PC-3 (cell line): Measurements from ENCODE around the gene PLCE1. TPM values are rescaled to one million over a fixed set of nuclear protein-coding genes. Genes with fewer than 3 reads are reported as not detected.

Experiments
- ATAC-seq: fragments of 200-7000 bp; cut with Tn5 transposase; 2 replicates; pipeline ENCODE4 v1.9.1; 2020; ENCODE audit warnings: mild to moderate bottlenecking, moderate library complexity
- BruUV-seq: library from RNA; stranded (reverse); fragments of 400-500 nt; replicated peaks from 2 replicates; lab custom pipeline; 2021; lab: Mats Ljungman, UMichigan
- CTCF ChIA-PET: fragments of 300-600 bp; sonication (Branson Sonifier 250); formaldehyde crosslinking; loops from one replicate; lab custom pipeline; 2022; ENCODE audit warnings: antibody characterized with exemption; lab: Charles Lee
- POLR2A ChIA-PET: fragments of 300-600 bp; sonication (Branson Sonifier 250); formaldehyde crosslinking; loops from one replicate; lab custom pipeline; 2022; ENCODE audit warnings: antibody characterized with exemption; ENCODE audit not compliant: unreplicated experiment; lab: Charles Lee
- DNase-seq: peaks from one replicate; pipeline ENCODE4 v3.0.0-alpha.2; 2015
- H2AFZ ChIP-seq: fragments of 300-600 bp; sonication (generic); 2 replicates; pipeline ENCODE4 v1.6.0; 2016; ENCODE audit warnings: antibody characterized with exemption, low read length
- H3F3A ChIP-seq: fragments of 300-600 bp; sonication (generic); one replicate; pipeline ENCODE4 v1.6.0; 2017; ENCODE audit warnings: antibody characterized with exemption, low read length, control low read depth, mild to moderate bottlenecking; ENCODE audit not compliant: unreplicated experiment
- H3K27ac ChIP-seq: fragments of 300-600 bp; sonication (generic); 2 replicates; pipeline ENCODE4 v1.5.1; 2016; ENCODE audit warnings: mild to moderate bottlenecking, low read length
- H3K27me3 ChIP-seq: fragments of 300-600 bp; sonication (generic); 2 replicates; pipeline ENCODE4 v1.6.1; 2016; ENCODE audit warnings: low read length, mixed read lengths
- H3K36me3 ChIP-seq: fragments of 300-600 bp; sonication (generic); 2 replicates; pipeline ENCODE4 v1.6.1; 2016; ENCODE audit warnings: low read depth, mixed run types, low read length, mixed read lengths
- H3K4me1 ChIP-seq: fragments of 300-600 bp; sonication (generic); 2 replicates; pipeline ENCODE4 v1.5.1; 2016; ENCODE audit warnings: low read length; ENCODE audit not compliant: insufficient read depth
- H3K4me2 ChIP-seq: fragments of 300-600 bp; sonication (generic); 2 replicates; pipeline ENCODE4 v1.6.0; 2016; ENCODE audit warnings: low read length
- H3K4me3 ChIP-seq: fragments of 300-600 bp; sonication (generic); 2 replicates; pipeline ENCODE4 v1.5.1; 2016; ENCODE audit warnings: mild to moderate bottlenecking, low read length, mixed read lengths
- H3K79me2 ChIP-seq: fragments of 300-600 bp; sonication (generic); 2 replicates; pipeline ENCODE4 v1.6.1; 2017; ENCODE audit warnings: low read length, mixed read lengths
- H3K9ac ChIP-seq: fragments of 300-600 bp; sonication (generic); 2 replicates; pipeline ENCODE4 v1.6.0; 2016; ENCODE audit warnings: mild to moderate bottlenecking, low read length
- H3K9me2 ChIP-seq: fragments of 300-600 bp; sonication (generic); replicated peaks from 2 replicates; pipeline ENCODE4 v1.6.1; 2016; ENCODE audit warnings: mixed run types, low read length, mixed read lengths
- H3K9me3 ChIP-seq: fragments of 300-600 bp; sonication (generic); 2 replicates; pipeline ENCODE4 v1.6.1; 2016; ENCODE audit warnings: low read length, mixed read lengths
- H4K20me1 ChIP-seq: fragments of 300-600 bp; sonication (generic); 2 replicates; pipeline ENCODE4 v1.6.1; 2016; ENCODE audit warnings: low read length, mixed read lengths
- CTCF ChIP-seq: fragments of 300-600 bp; sonication (generic); conservative IDR thresholded peaks from 2 replicates; pipeline ENCODE4 v1.5.1; 2017; ENCODE audit warnings: antibody characterized with exemption, low read depth, mild to moderate bottlenecking, low read length
- EZH2 ChIP-seq: fragments of 300-600 bp; sonication (generic); IDR thresholded peaks from one replicate; pipeline ENCODE4 v1.6.1; 2017; ENCODE audit warnings: antibody characterized with exemption, mild to moderate bottlenecking, low read length; ENCODE audit not compliant: unreplicated experiment
- EZH2phosphoT487 ChIP-seq: fragments of 300-600 bp; sonication (generic); IDR thresholded peaks from 2 replicates; pipeline ENCODE4 v1.6.1; 2018; ENCODE audit warnings: mild to moderate bottlenecking, antibody characterized with exemption, low read length, borderline replicate concordance
- intact Hi-C: fragments of 100-400 bp; cut with micrococcal nuclease; formaldehyde crosslinking; loops from 2 replicates; pipeline ENCODE4 v1.9.0; 2023
- total RNA-seq: library from RNA; depleted of rRNA; stranded (reverse); fragments of >200 nt; gene quantifications from 2 replicates; pipeline ENCODE4 v1.2.3, GENCODE V29; 2014

PLCE1 gene
- total RNA-seq, 1 experiment from 2014 or later = 11.4 TPM

GRCh38 chr10:94010116-94010515, 16.4 kb downstream of the PLCE1 start:
- Histone ChIP-seq H4K20me1 (no peaks in the 10 kb centered on the region), H3K9me2 (no peaks in the 10 kb centered on the region), H3K36me3 (peaks cover 14% of the 10 kb centered on the region), H2AFZ (no peak overlapping the region), H3K9ac (no peak overlapping the region), H3K9me3 (no peaks in the 10 kb centered on the region), H3F3A (peaks cover 3% of the 10 kb centered on the region), H3K27me3 (no peaks in the 10 kb centered on the region), H3K79me2 (peaks cover 57% of the 10 kb centered on the region), H3K27ac (peak overlapping the region; percentile 37; the same call in 1 of the 2 replicates), H3K4me3 (no peak overlapping the region), H3K4me1 (peaks cover 76% of the 10 kb centered on the region), H3K4me2 (no peak overlapping the region)
- TF ChIP-seq CTCF (no peak), EZH2 (no peak), EZH2phosphoT487 (no peak)
- no TSS peak for BruUV-seq
- ATAC-seq (no peak), DNase-seq (no peak)
- intact Hi-C loops = no loop called here
- POLR2A ChIA-PET = no interaction called here
- CTCF ChIA-PET = no interaction called here

- H3K9me2 ChIP-seq = no peaks in the 10 kb centered on the region
- no peaks in the 10 kb centered on the region for H3F3A ChIP-seq
- BruUV-seq = no TSS peak
- intact Hi-C loops = no loop called here
- ChIA-PET POLR2A (interaction anchor here (0.6 kb wide), 1 partner anchor 31 kb away, joined by 5 read pairs; no protein-coding TSS in a partner anchor), CTCF (no interaction called here)
- no peak overlapping the region for H3K4me3 ChIP-seq
- TF ChIP-seq CTCF (no peak), EZH2 (no peak), EZH2phosphoT487 (no peak)
- H3K27me3 ChIP-seq = no peaks in the 10 kb centered on the region
- H3K9me3 ChIP-seq = no peaks in the 10 kb centered on the region
- H3K4me1 ChIP-seq = peaks cover 68% of the 10 kb centered on the region
- DNase-seq (peak; percentile 61), ATAC-seq (peak; percentile 15)
- peaks cover 51% of the 10 kb centered on the region for H3K79me2 ChIP-seq
- no peak overlapping the region for H3K9ac ChIP-seq
- no peaks in the 10 kb centered on the region for H4K20me1 ChIP-seq
- H3K4me2 ChIP-seq = peak overlapping the region; percentile 38
- peaks cover 14% of the 10 kb centered on the region for H3K36me3 ChIP-seq
- H2AFZ ChIP-seq = no peak overlapping the region
- H3K27ac ChIP-seq = peak overlapping the region; percentile 37
Observed at GRCh38 chr10:94010886-94011285, 17.2 kb downstream of the PLCE1 start.

- no peak for ATAC-seq
- H3K9ac ChIP-seq = no peak overlapping the region
- BruUV-seq = no TSS peak
- no peak overlapping the region for H3K4me3 ChIP-seq
- peak overlapping the region; percentile 38 for H3K4me2 ChIP-seq
- no peaks in the 10 kb centered on the region for H4K20me1 ChIP-seq
- no peaks in the 10 kb centered on the region for H3K9me2 ChIP-seq
- H3K79me2 ChIP-seq = peaks cover 47% of the 10 kb centered on the region
- peak overlapping the region; percentile 37 for H3K27ac ChIP-seq
- ChIA-PET POLR2A (interaction anchor here (0.6 kb wide), 1 partner anchor 31 kb away, joined by 5 read pairs; no protein-coding TSS in a partner anchor), CTCF (no interaction called here)
- no peaks in the 10 kb centered on the region for H3K9me3 ChIP-seq
- peak; percentile 42 for DNase-seq
- peaks cover 14% of the 10 kb centered on the region for H3K36me3 ChIP-seq
- H3F3A ChIP-seq = no peaks in the 10 kb centered on the region
- intact Hi-C loops = no loop called here
- TF ChIP-seq CTCF (no peak), EZH2phosphoT487 (no peak), EZH2 (no peak)
- no peaks in the 10 kb centered on the region for H3K27me3 ChIP-seq
- H2AFZ ChIP-seq = no peak overlapping the region
- peaks cover 64% of the 10 kb centered on the region for H3K4me1 ChIP-seq
Observed at GRCh38 chr10:94011296-94011695, 17.6 kb downstream of the PLCE1 start.
